SK-N-SH (cell line): ENCODE data around the gene ASMTL. TPM values are rescaled to one million over a fixed set of nuclear protein-coding genes. Genes with fewer than 3 reads are reported as not detected.

Experiments
- CTCF ChIA-PET: fragments of 300-600, 350-600 bp; formaldehyde crosslinking; extraction: SDS; loops from one replicate; lab custom pipeline; 2021; lab: Yijun Ruan, JAX
- POLR2A ChIA-PET: fragments of 350-600 bp; sonication (Branson Sonifier 250); formaldehyde crosslinking; extraction: SDS; loops from one replicate; lab custom pipeline; 2020; ENCODE audit warnings: antibody characterized with exemption, inconsistent platforms; lab: Yijun Ruan, JAX
- DNase-seq: peaks from one replicate; pipeline ENCODE4 v3.0.0; 2012
- H2AFZ ChIP-seq: fragments of 200-600 bp; sonication (generic); 2 replicates; pipeline ENCODE4 v1.8.1; 2016; ENCODE audit warnings: antibody characterized with exemption, mild to moderate bottlenecking, low read depth
- H3F3A ChIP-seq: fragments of 200-600 bp; sonication (generic); replicated peaks from 2 replicates; pipeline ENCODE3; 2016; ENCODE audit warnings: antibody characterized with exemption, mild to moderate bottlenecking; ENCODE audit not compliant: insufficient read depth
- H3K27ac ChIP-seq, 2 experiments: fragments of 200-500 bp in 1 of 2; fragments of 200-600 bp in 1 of 2; sonication (Bioruptor generic) in 1 of 2; sonication (generic), shearing (Covaris generic) in 1 of 2; 2 replicates each; pipeline versions ENCODE4 v1.5.1 to v1.6.1; 2014 to 2016; ENCODE audit warnings: low read depth in 2 of 2, inconsistent platforms in 1 of 2, low read length in 1 of 2, mild to moderate bottlenecking in 1 of 2, mixed read lengths in 1 of 2
- H3K27me3 ChIP-seq: fragments of 200-600 bp; sonication (generic), shearing (Covaris generic); 2 replicates; pipeline ENCODE4 v1.6.1; 2016; ENCODE audit warnings: mixed run types; ENCODE audit not compliant: insufficient read depth
- H3K36me3 ChIP-seq, 2 experiments: fragments of 200-500 bp in 1 of 2; fragments of 200-600 bp in 1 of 2; sonication (Bioruptor generic) in 1 of 2; sonication (generic) in 1 of 2; replicated peaks in 1 of 2; 2 replicates each; pipeline versions ENCODE3 to v1.5.1; 2014 to 2016; ENCODE audit warnings: low read length in 1 of 2, mild to moderate bottlenecking in 1 of 2; ENCODE audit not compliant: insufficient read depth in 2 of 2, control insufficient read depth in 1 of 2
- H3K4me1 ChIP-seq, 2 experiments: fragments of 200-500 bp in 1 of 2; fragments of 200-600 bp in 1 of 2; sonication (Bioruptor generic) in 1 of 2; sonication (generic), shearing (Covaris generic) in 1 of 2; 2 replicates each; pipeline versions ENCODE4 v1.5.1 to v1.6.1; 2014 to 2016; ENCODE audit warnings: low read depth in 1 of 2, low read length in 1 of 2, mixed run types in 1 of 2; ENCODE audit not compliant: insufficient read depth in 2 of 2, control insufficient read depth in 1 of 2
- H3K4me2 ChIP-seq: fragments of 200-600 bp; sonication (generic), shearing (Covaris generic); 2 replicates; pipeline ENCODE4 v1.6.1; 2017; ENCODE audit warnings: mixed run types
- H3K4me3 ChIP-seq, 2 experiments: fragments of 200-500 bp in 1 of 2; fragments of 200-600 bp in 1 of 2; sonication (Bioruptor generic) in 1 of 2; sonication (generic), shearing (Covaris generic) in 1 of 2; 2 replicates each; pipeline versions ENCODE4 v1.5.1 to v1.8.1; 2014 to 2016; ENCODE audit warnings: low read depth in 2 of 2, inconsistent platforms in 1 of 2, low read length in 1 of 2, mild to moderate bottlenecking in 1 of 2, mixed read lengths in 1 of 2, moderate library complexity in 1 of 2
- H3K79me2 ChIP-seq: fragments of 200-600 bp; sonication (generic); 2 replicates; pipeline ENCODE4 v1.8.1; 2017; ENCODE audit warnings: mild to moderate bottlenecking; ENCODE audit not compliant: insufficient read depth
- H3K9ac ChIP-seq: fragments of 200-600 bp; sonication (generic); 2 replicates; pipeline ENCODE4 v1.6.1; 2017; ENCODE audit warnings: mixed run types
- H3K9me2 ChIP-seq: fragments of 200-600 bp; sonication (generic); 2 replicates; pipeline ENCODE4 v1.6.1; 2017; ENCODE audit warnings: mixed run types
- H3K9me3 ChIP-seq: fragments of 200-600 bp; sonication (generic); 2 replicates; pipeline ENCODE4 v1.6.1; 2017; ENCODE audit warnings: mixed run types, mild to moderate bottlenecking, moderate library complexity
- H4K20me1 ChIP-seq: fragments of 200-600 bp; sonication (generic); 2 replicates; pipeline ENCODE4 v1.6.1; 2017; ENCODE audit warnings: mild to moderate bottlenecking, mixed run types; ENCODE audit not compliant: insufficient read depth
- CTCF ChIP-seq: fragments of 200-600 bp; sonication (generic); IDR thresholded peaks from 2 replicates; pipeline ENCODE4 v1.6.1; 2017; ENCODE audit warnings: antibody characterized with exemption, mild to moderate bottlenecking, moderate library complexity
- FOSL2 ChIP-seq: IDR thresholded peaks from 2 replicates; pipeline ENCODE4 v1.4.0; 2012; ENCODE audit warnings: low read depth, mild to moderate bottlenecking, moderate library complexity, borderline replicate concordance
- FOXJ3 ChIP-seq: sonication (generic); formaldehyde crosslinking; IDR thresholded peaks from 2 replicates; pipeline ENCODE4 v1.5.1; 2020; ENCODE audit warnings: mild to moderate bottlenecking, missing genetic modification reagents
- GATA2 ChIP-seq: sonication (generic); formaldehyde crosslinking; IDR thresholded peaks from 2 replicates; pipeline ENCODE4 v1.5.0; 2020; ENCODE audit warnings: mild to moderate bottlenecking, missing genetic modification reagents
- IRF3 ChIP-seq: fragments of 150-350 bp; IDR thresholded peaks from 2 replicates; pipeline ENCODE4 v1.6.1; 2016; ENCODE audit warnings: mild to moderate bottlenecking, low read depth, low read length
- NRF1 ChIP-seq: IDR thresholded peaks from 2 replicates; pipeline ENCODE4 v1.6.1; 2012; ENCODE audit warnings: low read depth, mild to moderate bottlenecking, low read length
- PBX3 ChIP-seq: IDR thresholded peaks from 2 replicates; pipeline ENCODE4; 2012
- POLR2AphosphoS5 ChIP-seq: IDR thresholded peaks from 2 replicates; pipeline ENCODE4 v1.6.1; 2012; ENCODE audit warnings: low read depth, low read length
- RXRA ChIP-seq: IDR thresholded peaks from 2 replicates; pipeline ENCODE4 v1.4.0; 2012; ENCODE audit warnings: low read depth, mild to moderate bottlenecking, borderline replicate concordance
- SIN3A ChIP-seq: IDR thresholded peaks from 2 replicates; pipeline ENCODE4 v1.6.1; 2012; ENCODE audit warnings: low read depth, mild to moderate bottlenecking, low read length, moderate library complexity, borderline replicate concordance
- TAF1 ChIP-seq: IDR thresholded peaks from 2 replicates; pipeline ENCODE4 v1.6.1; 2012; ENCODE audit warnings: low read depth, mild to moderate bottlenecking, low read length, moderate library complexity, borderline replicate concordance
- TCF12 ChIP-seq: IDR thresholded peaks from 2 replicates; pipeline ENCODE4 v1.4.0; 2012
- TEAD4 ChIP-seq: IDR thresholded peaks from 2 replicates; pipeline ENCODE4 v1.4.0; 2012; ENCODE audit warnings: mild to moderate bottlenecking, borderline replicate concordance; ENCODE audit not compliant: insufficient read depth
- USF2 ChIP-seq: fragments of 150-350 bp; IDR thresholded peaks from 2 replicates; pipeline ENCODE4 v1.6.1; 2017; ENCODE audit warnings: antibody characterized with exemption, low read length, low read depth, borderline replicate concordance
- WGBS: methylation state at CpG from one replicate; pipeline ENCODE4 v1.1.6; 2017; ENCODE audit warnings: low lambda C conversion rate; 5-methylcytosine and 5-hydroxymethylcytosine counted together
- polyA plus RNA-seq, 3 experiments: library from polyadenylated mRNA; depleted of rRNA; stranded (reverse); fragments of >200 nt; gene quantifications; 2 replicates each; pipeline ENCODE4 v1.2.3, GENCODE V29; 2012

Gene ASMTL
- polyA plus RNA-seq, 1 of the 3 experiments (the other 2 are of a cell fraction) = 37.7 TPM

- Histone ChIP-seq H3K79me2 (no peaks in the 10 kb centered on the region), H3K4me3 (no peak overlapping the region), H4K20me1 (no peaks in the 10 kb centered on the region), H3K9me2 (no peaks in the 10 kb centered on the region), H3F3A (no peaks in the 10 kb centered on the region), H3K9me3 (no peaks in the 10 kb centered on the region), H2AFZ (no peak overlapping the region), H3K27me3 (peaks cover 7% of the 10 kb centered on the region; the same call in 1 of the 2 replicates), H3K9ac (no peak overlapping the region), H3K36me3 (no peaks in the 10 kb centered on the region), H3K4me2 (no peak overlapping the region), H3K27ac (no peak overlapping the region), H3K4me1 (no peaks in the 10 kb centered on the region)
- DNase-seq = no peak
- ChIA-PET POLR2A (no interaction called here), CTCF (no interaction called here)
- TF ChIP-seq TEAD4 = no peak
- no peak for TF ChIP-seq POLR2AphosphoS5
- TF ChIP-seq USF2 = no peak
- TF ChIP-seq FOXJ3 (CRISPR knock-in tag) = no peak
- TF ChIP-seq CTCF = no peak
- TF ChIP-seq TAF1 = no peak
- TF ChIP-seq GATA2 (CRISPR knock-in tag) = no peak
- no peak for TF ChIP-seq TCF12
- TF ChIP-seq RXRA = no peak
- TF ChIP-seq PBX3 = no peak
- no peak for TF ChIP-seq NRF1
- TF ChIP-seq IRF3 = no peak
- TF ChIP-seq SIN3A = no peak
- TF ChIP-seq FOSL2 = no peak
- WGBS = 31% methylated on average over 2 of the region's 2 CpGs
Observed at GRCh38 chrX:1361910-1362309, 90.8 kb downstream of the ASMTL start.
